Keratinocyte (primary cell): Measurements from ENCODE around the gene ASPSCR1. TPM values are rescaled to one million over a fixed set of nuclear protein-coding genes. Genes with fewer than 3 reads are reported as not detected.
A peak's percentile ranks its signal among the peaks of the same experiment; 100 is the strongest.

Source experiments
- DNase-seq: peaks from one replicate; pipeline ENCODE4 v3.0.0-alpha.2; 2011; ENCODE audit warnings: low read depth, missing footprints, low spot score
- FAIRE-seq: peaks from 2 replicates; lab custom pipeline; 2011; peaks lifted over from hg19 to GRCh38; lab: Jason Lieb, UNC
- H2AFZ ChIP-seq: 2 replicates; pipeline ENCODE4 v1.6.0; 2012; ENCODE audit warnings: low read length, control low read depth, inconsistent platforms; ENCODE audit not compliant: control insufficient read depth
- H3K27ac ChIP-seq: 2 replicates; pipeline ENCODE4 v1.5.1; 2011; ENCODE audit warnings: low read length; ENCODE audit not compliant: control insufficient read depth, insufficient read depth
- H3K27me3 ChIP-seq: 3 replicates; pipeline ENCODE4 v1.6.0; 2011; ENCODE audit warnings: low read length; ENCODE audit not compliant: control insufficient read depth, insufficient read depth; ENCODE audit errors: extremely low read depth
- H3K36me3 ChIP-seq, 2 experiments: 2 replicates in 1 of 2; 3 replicates in 1 of 2; pipeline ENCODE4 v1.5.1; 2011; ENCODE audit warnings: low read length in 2 of 2, mild to moderate bottlenecking in 1 of 2; ENCODE audit not compliant: control insufficient read depth in 2 of 2, insufficient read depth in 2 of 2; ENCODE audit errors: extremely low read depth in 1 of 2
- H3K4me1 ChIP-seq: 3 replicates; pipeline ENCODE4 v1.5.1; 2011; ENCODE audit warnings: low read length; ENCODE audit not compliant: control insufficient read depth, insufficient read depth; ENCODE audit errors: extremely low read depth
- H3K4me2 ChIP-seq: 3 replicates; pipeline ENCODE4 v1.6.0; 2011; ENCODE audit warnings: low read depth, low read length; ENCODE audit not compliant: control insufficient read depth, insufficient read depth; ENCODE audit errors: extremely low read depth
- H3K4me3 ChIP-seq, 3 experiments: fragments of 200-600 bp in 1 of 3; sonication (generic) in 1 of 3; 2 replicates in 2 of 3; 3 replicates in 1 of 3; pipeline ENCODE4 v1.5.1; 2011 to 2016; ENCODE audit warnings: low read length in 3 of 3, mild to moderate bottlenecking in 3 of 3, control low read depth in 2 of 3, inconsistent platforms in 1 of 3, low read depth in 1 of 3, mixed read lengths in 1 of 3, mixed run types in 1 of 3, moderate library complexity in 1 of 3; ENCODE audit not compliant: control insufficient read depth in 2 of 3, insufficient read depth in 2 of 3; ENCODE audit errors: extremely low read depth in 1 of 3
- H3K79me2 ChIP-seq: 2 replicates; pipeline ENCODE4 v1.6.0; 2012; ENCODE audit warnings: low read length; ENCODE audit not compliant: control insufficient read depth, insufficient read depth
- H3K9ac ChIP-seq: 3 replicates; pipeline ENCODE4 v1.6.0; 2011; ENCODE audit warnings: low read length; ENCODE audit not compliant: control insufficient read depth, insufficient read depth; ENCODE audit errors: extremely low read depth
- H3K9me1 ChIP-seq: 3 replicates; pipeline ENCODE4 v1.6.0; 2011; ENCODE audit warnings: low read length; ENCODE audit not compliant: control insufficient read depth, insufficient read depth; ENCODE audit errors: extremely low read depth
- H3K9me3 ChIP-seq: 2 replicates; pipeline ENCODE4 v1.5.1; 2012; ENCODE audit warnings: low read depth, low read length; ENCODE audit not compliant: control insufficient read depth
- H4K20me1 ChIP-seq: 3 replicates; pipeline ENCODE4 v1.6.0; 2011; ENCODE audit warnings: low read length; ENCODE audit not compliant: control insufficient read depth, insufficient read depth; ENCODE audit errors: extremely low read depth
- CTCF ChIP-seq, 3 experiments: IDR thresholded peaks in 1 of 3; conservative IDR thresholded peaks in 1 of 3; optimal IDR thresholded peaks in 1 of 3; 2 replicates in 2 of 3; 3 replicates in 1 of 3; pipeline versions ENCODE3 to v1.5.1; 2011; ENCODE audit warnings: low read length in 3 of 3, mild to moderate bottlenecking in 3 of 3, moderate library complexity in 2 of 3, control low read depth in 1 of 3, inconsistent platforms in 1 of 3; ENCODE audit not compliant: insufficient read depth in 2 of 3; ENCODE audit errors: extremely low read depth in 1 of 3
- EZH2 ChIP-seq: IDR thresholded peaks from one replicate; pipeline ENCODE4 v1.6.1; 2012; ENCODE audit warnings: inconsistent platforms, mild to moderate bottlenecking, low read length, moderate library complexity
- dilution Hi-C: fragments of 300-500 bp; cut with MboI; formaldehyde crosslinking; loops from one replicate; pipeline ENCODE4 v1.7.0; 2020; ENCODE audit warnings: low sequenced_read_pairs; ENCODE audit not compliant: extremely low pct_ligation_motif_present
- polyA plus RNA-seq, 5 experiments: library from polyadenylated mRNA; depleted of rRNA in 3 of 5; stranded (reverse) in 3 of 5; stranded (forward) in 1 of 5; unstranded in 1 of 5; fragments of >200 nt; gene quantifications; 1 replicate in 1 of 5; 2 replicates in 3 of 5; 3 replicates in 1 of 5; pipeline versions ENCODE4 v1.2.1 to v1.2.3, GENCODE V29; 2011 to 2012; ENCODE audit warnings: missing spikeins in 2 of 5, low read depth in 1 of 5, low replicate concordance in 1 of 5

ASPSCR1 gene
- polyA plus RNA-seq, 1 donor (not counting 4 experiments of a cell fraction or from before 2014, with no cell fraction given) = 5.2 TPM

- FAIRE-seq (no peak), DNase-seq (no peak)
- Histone ChIP-seq H3K9ac (peak overlapping the region; percentile 86), H3K9me1 (no peaks in the 10 kb centered on the region), H3K4me1 (peaks cover 14% of the 10 kb centered on the region), H3K36me3 (no peaks in the 10 kb centered on the region), H3K4me2 (peak overlapping the region; percentile 83), H3K27ac (peak overlapping the region; percentile 60), H4K20me1 (no peaks in the 10 kb centered on the region), H3K9me3 (no peaks in the 10 kb centered on the region), H3K27me3 (no peaks in the 10 kb centered on the region), H3K4me3 (peak overlapping the region; percentile 63 to 87 (median 83)), H3K79me2 (no peaks in the 10 kb centered on the region), H2AFZ (peak overlapping the region; percentile 91)
- TF ChIP-seq CTCF (optimal IDR thresholded peaks at IDR 0.05 in 1 of 3, IDR thresholded peaks at IDR 0.05 in 1 of 3, conservative IDR thresholded peaks at IDR 0.05 in 1 of 3; ENCODE audit: extremely low read depth in 1 of 3, insufficient read depth in 2 of 3, low read length in 3 of 3) (no peak), EZH2 (no peak)
- dilution Hi-C loops = no loop called here
Measured at GRCh38 chr17:81976332-81977210, 858 bp upstream of the ASPSCR1 start.

- DNase-seq = no peak
- H3K9me3 ChIP-seq = no peaks in the 10 kb centered on the region
- no peaks in the 10 kb centered on the region for H3K79me2 ChIP-seq
- no peaks in the 10 kb centered on the region for H3K27me3 ChIP-seq
- peak overlapping the region in 2 of 3 experiments; percentile 20 to 87 for H3K4me3 ChIP-seq
- peaks cover 0 to 4% of the 10 kb centered on the region in 2 experiments for H3K36me3 ChIP-seq
- no peak overlapping the region for H3K9ac ChIP-seq
- H4K20me1 ChIP-seq = no peaks in the 10 kb centered on the region
- H3K4me1 ChIP-seq = peaks cover 14% of the 10 kb centered on the region
- no peak overlapping the region for H3K27ac ChIP-seq
- FAIRE-seq = no peak
- H3K9me1 ChIP-seq = no peaks in the 10 kb centered on the region
- H2AFZ ChIP-seq = no peak overlapping the region
- dilution Hi-C loops = no loop called here
- H3K4me2 ChIP-seq = peak overlapping the region; percentile 79
- TF ChIP-seq CTCF (optimal IDR thresholded peaks at IDR 0.05 in 1 of 3, IDR thresholded peaks at IDR 0.05 in 1 of 3, conservative IDR thresholded peaks at IDR 0.05 in 1 of 3; ENCODE audit: extremely low read depth in 1 of 3, insufficient read depth in 2 of 3, low read length in 3 of 3) (no peak), EZH2 (no peak)
Measured at GRCh38 chr17:81978524-81979298, 1.3 kb downstream of the ASPSCR1 start.
